Osteoblast (primary cell): ENCODE results near the gene SIK2. TPM values are rescaled to one million over a fixed set of nuclear protein-coding genes. Genes with fewer than 3 reads are reported as not detected.
A peak's percentile ranks its signal among the peaks of the same experiment; 100 is the strongest.

Experiments
- DNase-seq: peaks from one replicate; pipeline ENCODE4 v3.0.0; 2011; ENCODE audit warnings: low spot score, mixed read lengths; ENCODE audit not compliant: insufficient read length; ENCODE audit errors: missing footprints
- H2AFZ ChIP-seq: 2 replicates; pipeline ENCODE4 v1.6.0; 2011; ENCODE audit warnings: mild to moderate bottlenecking, low read length
- H3K27ac ChIP-seq: 2 replicates; pipeline ENCODE4 v1.5.1; 2011; ENCODE audit warnings: mild to moderate bottlenecking, low read depth, low read length, moderate library complexity
- H3K27me3 ChIP-seq: 2 replicates; pipeline ENCODE4 v1.6.0; 2012; ENCODE audit warnings: mild to moderate bottlenecking, control low read depth, inconsistent platforms, low read length, moderate library complexity; ENCODE audit not compliant: insufficient read depth
- H3K36me3 ChIP-seq: 2 replicates; pipeline ENCODE4 v1.5.1; 2011; ENCODE audit warnings: mild to moderate bottlenecking, low read length, control low read depth, moderate library complexity; ENCODE audit not compliant: insufficient read depth
- H3K4me1 ChIP-seq: 2 replicates; pipeline ENCODE4 v1.5.1; 2011; ENCODE audit warnings: mild to moderate bottlenecking, low read length, control low read depth, moderate library complexity; ENCODE audit not compliant: insufficient read depth
- H3K4me2 ChIP-seq: 2 replicates; pipeline ENCODE4 v1.6.0; 2011; ENCODE audit warnings: mild to moderate bottlenecking, low read length; ENCODE audit not compliant: insufficient read depth
- H3K4me3 ChIP-seq: fragments of 200-600 bp; sonication (generic); 3 replicates; pipeline ENCODE4 v1.5.1; 2012; ENCODE audit warnings: mild to moderate bottlenecking, low read length, inconsistent platforms; ENCODE audit not compliant: insufficient read depth
- H3K79me2 ChIP-seq: 2 replicates; pipeline ENCODE4 v1.6.0; 2012; ENCODE audit warnings: mild to moderate bottlenecking, low read length, control low read depth, inconsistent platforms; ENCODE audit not compliant: insufficient read depth
- H3K9me3 ChIP-seq: 2 replicates; pipeline ENCODE4 v1.5.1; 2011; ENCODE audit warnings: low read depth, low read length, control low read depth
- H4K20me1 ChIP-seq: 2 replicates; pipeline ENCODE4 v1.6.0; 2012; ENCODE audit warnings: mild to moderate bottlenecking, low read length, control low read depth; ENCODE audit not compliant: insufficient read depth
- total RNA-seq: library from RNA; depleted of rRNA; stranded (reverse); fragments of >200 nt; gene quantifications from 2 replicates; pipeline ENCODE4 v1.2.3, GENCODE V29; 2012
- TF ChIP-seq, protein P1 (sequence below): IDR thresholded peaks from 2 replicates; pipeline ENCODE4 v1.5.1; 2011; ENCODE audit warnings: mild to moderate bottlenecking, low read depth, low read length, moderate library complexity; ENCODE audit errors: extremely low read depth

SIK2 gene
- total RNA-seq, 1 donor, result 17.7 TPM

DNA sequence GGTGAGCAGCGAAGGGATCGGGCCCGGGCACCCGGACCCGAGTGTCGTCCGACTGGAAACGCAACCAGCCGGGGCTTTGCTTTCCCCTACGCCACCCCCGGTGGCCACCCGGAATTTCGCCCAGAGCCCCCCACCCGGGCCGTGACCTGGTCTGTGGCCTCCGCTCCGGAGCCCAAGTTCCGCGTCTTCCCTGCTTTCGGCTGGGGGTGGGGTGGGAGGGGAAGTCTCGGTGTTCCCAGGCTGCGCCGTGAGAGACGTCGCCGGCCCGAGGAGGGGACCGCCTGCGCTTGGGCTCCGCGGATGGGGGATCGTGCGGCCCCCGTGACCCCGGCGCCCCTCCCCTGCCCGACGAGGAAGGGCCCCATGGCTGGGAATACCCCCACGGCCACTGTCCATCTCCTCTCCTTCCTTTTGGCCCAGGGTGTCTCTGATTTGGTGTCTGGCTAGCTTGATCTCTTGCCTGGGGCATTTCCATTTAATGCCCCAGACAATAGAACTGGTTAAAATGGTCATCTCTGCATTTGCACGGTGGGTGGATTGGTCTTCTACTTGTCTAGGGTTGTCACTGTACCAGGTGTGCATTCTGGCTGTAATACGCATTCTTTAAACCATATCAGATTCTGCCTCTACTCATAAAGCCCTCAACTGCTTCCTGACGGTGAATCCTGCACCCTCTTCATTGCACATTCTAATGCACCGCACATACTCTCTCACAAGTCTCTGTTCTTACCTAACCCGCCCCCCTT is 789 bp downstream of the SIK2 start:
- H3K36me3 ChIP-seq, result no peaks in the 10 kb centered on the region
- peaks cover 38% of the 10 kb centered on the region for H3K4me1 ChIP-seq
- DNase-seq, result peak; percentile 71
- H3K27me3 ChIP-seq, result no peaks in the 10 kb centered on the region
- H2AFZ ChIP-seq, result peak overlapping the region; percentile 80
- TF ChIP-seq, protein P1, sequence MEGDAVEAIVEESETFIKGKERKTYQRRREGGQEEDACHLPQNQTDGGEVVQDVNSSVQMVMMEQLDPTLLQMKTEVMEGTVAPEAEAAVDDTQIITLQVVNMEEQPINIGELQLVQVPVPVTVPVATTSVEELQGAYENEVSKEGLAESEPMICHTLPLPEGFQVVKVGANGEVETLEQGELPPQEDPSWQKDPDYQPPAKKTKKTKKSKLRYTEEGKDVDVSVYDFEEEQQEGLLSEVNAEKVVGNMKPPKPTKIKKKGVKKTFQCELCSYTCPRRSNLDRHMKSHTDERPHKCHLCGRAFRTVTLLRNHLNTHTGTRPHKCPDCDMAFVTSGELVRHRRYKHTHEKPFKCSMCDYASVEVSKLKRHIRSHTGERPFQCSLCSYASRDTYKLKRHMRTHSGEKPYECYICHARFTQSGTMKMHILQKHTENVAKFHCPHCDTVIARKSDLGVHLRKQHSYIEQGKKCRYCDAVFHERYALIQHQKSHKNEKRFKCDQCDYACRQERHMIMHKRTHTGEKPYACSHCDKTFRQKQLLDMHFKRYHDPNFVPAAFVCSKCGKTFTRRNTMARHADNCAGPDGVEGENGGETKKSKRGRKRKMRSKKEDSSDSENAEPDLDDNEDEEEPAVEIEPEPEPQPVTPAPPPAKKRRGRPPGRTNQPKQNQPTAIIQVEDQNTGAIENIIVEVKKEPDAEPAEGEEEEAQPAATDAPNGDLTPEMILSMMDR, result no peak
- H4K20me1 ChIP-seq, result peaks cover 10% of the 10 kb centered on the region
- H3K27ac ChIP-seq, result peak overlapping the region; percentile 94
- peaks cover 53% of the 10 kb centered on the region for H3K79me2 ChIP-seq
- H3K4me3 ChIP-seq, result peak overlapping the region; percentile 88
- no peaks in the 10 kb centered on the region for H3K9me3 ChIP-seq
- H3K4me2 ChIP-seq, result peak overlapping the region; percentile 92

DNA sequence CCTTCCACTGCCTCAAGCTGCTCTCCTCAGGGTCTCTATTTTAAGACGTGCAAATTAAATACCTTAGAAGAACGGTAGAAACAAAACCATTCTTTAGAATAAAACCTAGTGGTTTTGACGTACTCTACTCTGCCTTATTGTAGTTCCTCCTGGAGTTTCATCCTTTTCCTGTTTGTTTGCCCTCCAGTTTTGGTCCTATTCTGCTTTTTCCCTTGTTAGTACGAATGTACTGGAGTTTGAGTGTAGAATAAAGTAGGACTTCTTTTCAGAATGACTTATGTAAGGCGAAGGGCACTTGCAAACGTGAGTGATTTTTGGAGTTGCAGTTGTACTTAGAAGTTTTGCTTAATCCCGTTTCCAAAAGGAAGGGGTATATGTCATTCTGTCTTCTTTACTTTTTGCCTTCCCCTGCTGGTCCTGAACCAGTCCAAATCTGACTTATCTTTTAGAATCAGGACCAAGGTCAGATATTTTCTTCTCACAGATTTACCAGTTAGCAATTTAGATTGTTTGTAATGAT is 1.4 kb downstream of the SIK2 start:
- peak; percentile 61 for DNase-seq
- Histone ChIP-seq H3K4me2 (peak overlapping the region; percentile 92), H3K9me3 (no peaks in the 10 kb centered on the region), H3K27me3 (no peaks in the 10 kb centered on the region), H4K20me1 (peaks cover 10% of the 10 kb centered on the region), H3K79me2 (peaks cover 58% of the 10 kb centered on the region), H3K27ac (peak overlapping the region; percentile 94), H3K4me3 (peak overlapping the region; percentile 88), H2AFZ (no peak overlapping the region), H3K36me3 (no peaks in the 10 kb centered on the region), H3K4me1 (peaks cover 31% of the 10 kb centered on the region)
- TF ChIP-seq, protein P1, result no peak

DNA sequence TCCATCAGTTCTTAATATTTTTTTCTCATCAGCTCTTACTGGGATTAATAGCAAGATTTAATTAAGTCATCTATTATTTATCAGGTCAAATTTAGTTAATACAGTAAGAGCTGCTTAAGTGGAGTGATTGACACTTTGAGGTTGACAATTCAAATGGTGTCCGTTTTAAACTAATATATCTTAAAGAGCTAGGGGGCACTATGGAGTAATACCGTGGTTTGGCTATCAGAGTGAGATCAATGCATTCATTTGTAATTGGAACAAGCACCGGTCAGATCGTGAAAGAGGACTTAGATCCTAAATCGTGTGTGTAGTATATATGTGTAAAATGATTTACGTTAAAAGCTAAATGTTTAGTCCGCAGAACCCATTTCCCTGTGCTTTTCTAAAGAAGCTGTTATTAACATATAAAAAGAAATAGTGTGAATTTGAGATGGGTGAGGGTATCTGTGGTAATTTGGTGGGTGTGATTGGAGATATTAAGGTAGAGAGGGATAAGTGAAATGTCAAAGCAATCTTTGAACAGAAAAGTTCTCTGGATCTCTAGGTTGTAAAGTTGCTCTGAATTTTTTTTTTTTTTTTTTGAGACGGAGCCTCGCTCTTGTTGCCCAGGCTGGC is 2.3 kb downstream of the SIK2 start:
- Histone ChIP-seq H4K20me1 (peaks cover 10% of the 10 kb centered on the region), H3K4me3 (peak overlapping the region; percentile 88), H3K36me3 (no peaks in the 10 kb centered on the region), H3K4me1 (peaks cover 29% of the 10 kb centered on the region), H3K27me3 (no peaks in the 10 kb centered on the region), H3K9me3 (no peaks in the 10 kb centered on the region), H3K4me2 (peak overlapping the region; percentile 92), H3K79me2 (peaks cover 64% of the 10 kb centered on the region), H3K27ac (peak overlapping the region; percentile 94), H2AFZ (no peak overlapping the region)
- TF ChIP-seq, protein P1, result peak; percentile 69
- peak; percentile 57 for DNase-seq

DNA sequence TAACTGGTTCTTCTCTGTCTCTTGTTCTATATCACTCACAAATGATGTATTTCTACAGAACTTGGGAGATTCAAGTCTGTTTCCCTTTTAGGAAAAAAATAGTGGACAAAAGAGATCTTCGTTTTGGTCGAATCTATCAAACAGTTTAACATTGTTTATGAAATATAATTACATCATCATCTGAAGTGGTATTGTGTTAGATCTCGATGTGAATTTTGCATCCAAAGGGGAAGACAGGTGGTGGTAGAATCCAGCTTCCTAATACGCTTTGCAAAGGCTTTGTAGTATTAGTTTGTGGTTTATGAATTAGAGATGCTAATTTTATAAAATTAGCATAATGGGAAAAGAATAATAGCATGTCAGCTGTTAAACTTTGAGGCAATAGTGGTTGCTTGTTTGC is 3.4 kb downstream of the SIK2 start:
- H3K4me3 ChIP-seq, result no peak overlapping the region
- H4K20me1 ChIP-seq, result peaks cover 10% of the 10 kb centered on the region
- no peak for DNase-seq
- peaks cover 73% of the 10 kb centered on the region for H3K79me2 ChIP-seq
- H3K36me3 ChIP-seq, result no peaks in the 10 kb centered on the region
- H3K4me2 ChIP-seq, result no peak overlapping the region
- H3K9me3 ChIP-seq, result no peaks in the 10 kb centered on the region
- TF ChIP-seq, protein P1, result no peak
- no peak overlapping the region for H3K27ac ChIP-seq
- H2AFZ ChIP-seq, result no peak overlapping the region
- peaks cover 29% of the 10 kb centered on the region for H3K4me1 ChIP-seq
- no peaks in the 10 kb centered on the region for H3K27me3 ChIP-seq
